T follicular helper cell (primary cell): ENCODE measurements around the gene ICA1.
"Not testable (repeated sequence)": the region's sequence is repeated elsewhere in the genome, so short reads cannot be mapped to it uniquely, and the experiment has no call there.

ENCODE experiments used
- DNase-seq: peaks from one replicate; pipeline ENCODE4 v3.0.0-alpha.2; 2020; ENCODE audit warnings: low read depth
- total RNA-seq, 2 experiments: gene quantifications; one replicate each; lab custom pipeline; 2026; lab: John Stamatoyannopoulos, UW

The ICA1 gene
- 0.13 to 1.1 reads per million in 2 experiments for total RNA-seq

DNA sequence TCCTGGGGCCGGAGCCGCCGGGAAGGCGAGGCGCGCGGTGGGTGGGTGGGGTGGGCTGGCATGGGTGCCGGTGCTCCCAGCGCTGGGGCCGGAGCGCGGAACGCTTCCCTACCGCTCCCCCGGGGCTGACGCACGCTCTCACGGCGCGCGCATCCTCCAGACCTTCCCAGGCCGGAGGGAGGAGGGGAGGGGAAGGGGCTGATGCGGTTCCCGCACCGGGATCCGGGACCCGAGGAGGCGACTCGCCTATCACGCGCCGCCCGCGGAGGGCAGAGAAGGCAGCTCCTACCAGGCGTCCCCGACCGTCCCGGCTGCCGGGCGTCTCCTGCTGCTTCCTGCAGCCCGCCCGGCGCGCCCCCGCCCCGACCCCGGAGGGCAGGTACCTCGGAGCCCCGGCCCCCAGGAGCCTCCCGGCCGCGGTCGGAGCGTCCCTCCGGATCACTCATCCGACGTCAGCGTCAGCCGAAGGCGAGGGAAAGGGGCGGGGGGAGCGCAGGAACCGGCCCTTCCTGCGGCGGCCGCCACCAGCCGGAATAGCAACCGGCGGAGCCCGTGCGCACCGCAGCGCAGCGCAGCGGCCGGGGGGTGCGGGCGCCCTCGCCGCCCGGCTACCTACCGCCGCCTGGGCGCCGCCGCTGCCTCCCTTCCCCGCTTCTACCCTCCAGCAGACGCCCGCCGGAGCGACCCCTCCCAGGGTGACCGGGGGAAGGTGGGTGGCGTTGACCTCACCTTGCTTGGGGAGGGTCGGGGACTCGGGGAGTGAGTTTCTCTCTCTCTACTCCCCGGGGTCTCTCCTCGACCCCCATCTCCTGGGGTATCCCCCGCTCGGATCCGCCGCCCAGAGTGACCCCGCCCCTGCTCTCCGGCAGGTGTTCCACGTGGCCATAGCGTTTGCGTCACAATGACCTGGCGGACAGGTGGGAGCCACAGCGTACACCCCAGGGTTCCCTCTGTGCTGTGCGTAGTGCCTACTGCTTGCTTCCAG lies at the start of gene ICA1:
ICA1 (minus strand) TSS at position 457 of the 985 bp plus-strand sequence. CDS start 26,241 bp downstream, outside the sequence.
- DNase-seq: no peak

DNA sequence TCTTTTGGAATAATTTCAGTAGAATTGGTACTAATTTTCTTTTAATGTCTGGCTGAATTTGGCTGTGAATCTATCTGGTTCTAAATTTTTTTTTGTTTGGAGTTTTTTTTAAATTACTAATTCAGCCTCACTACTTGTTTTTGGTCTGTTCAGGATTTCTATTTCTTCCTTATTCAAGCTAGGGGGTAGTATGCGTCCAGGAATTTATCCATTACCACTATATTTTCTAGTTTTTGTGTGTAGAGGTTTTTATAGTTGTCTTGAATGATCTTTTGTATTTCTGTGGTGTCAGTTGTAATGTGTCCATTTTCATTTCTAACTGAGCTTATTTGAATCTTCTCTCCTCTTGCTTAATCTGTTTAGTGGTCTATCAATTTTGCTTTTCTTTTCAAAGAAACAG lies 48.9 kb upstream of the ICA1 start:
- DNase-seq: no peak

DNA sequence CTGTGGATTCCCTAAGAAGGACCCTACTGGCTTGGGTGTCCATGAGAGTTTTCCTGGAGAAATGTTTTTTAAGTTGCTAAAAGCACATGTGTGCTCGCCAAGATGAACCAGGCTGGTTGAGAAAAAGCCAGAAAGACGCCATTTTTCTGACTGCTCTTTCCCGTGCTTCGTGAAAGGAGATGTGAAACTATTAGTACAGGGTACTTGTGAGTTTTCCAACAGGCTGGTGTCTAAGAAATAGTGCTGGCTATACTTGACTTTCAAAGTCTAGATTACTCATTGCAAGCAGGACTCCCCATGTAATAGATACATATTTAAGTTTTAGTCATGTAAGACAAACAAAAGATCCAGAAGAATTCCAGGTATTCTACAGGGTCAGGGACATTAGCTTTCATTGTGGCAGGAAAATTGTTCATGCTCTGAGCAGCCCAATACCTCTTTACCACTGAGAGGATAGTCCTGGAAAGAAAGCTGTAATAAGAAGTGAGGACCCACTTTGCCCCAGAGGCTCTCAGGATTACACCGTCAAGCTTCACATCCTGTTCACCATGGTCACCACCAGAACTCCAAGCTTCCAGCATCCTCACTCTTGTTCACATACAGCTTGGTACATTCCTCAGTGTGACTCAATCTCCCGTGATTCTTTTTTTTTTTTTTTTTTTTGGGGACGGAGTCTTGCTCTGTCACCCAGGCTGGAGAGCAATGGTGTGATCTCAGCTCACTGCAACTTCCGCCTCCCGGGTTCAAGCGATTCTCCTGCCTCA lies 43.8 kb upstream of the ICA1 start:
- DNase-seq: no peak

DNA sequence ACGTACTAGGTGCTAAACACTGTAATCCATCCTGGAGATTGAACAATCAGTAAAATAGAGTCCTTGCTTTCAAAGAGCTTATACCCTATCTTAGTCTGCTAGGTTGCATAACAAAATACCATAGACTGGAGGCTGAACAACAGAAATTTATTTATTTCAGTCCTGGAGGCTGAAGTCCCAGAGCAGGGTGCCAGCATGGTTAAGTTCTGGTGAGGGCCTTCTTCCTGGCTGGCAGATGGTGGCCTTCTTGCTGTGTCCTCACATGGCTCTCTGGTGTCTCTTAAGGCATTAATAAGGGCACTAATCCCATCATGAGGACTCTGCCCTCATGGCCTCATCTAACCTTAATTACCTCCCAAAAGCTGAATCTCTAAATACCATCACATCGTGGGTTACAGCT lies 43.1 kb upstream of the ICA1 start:
- DNase-seq: no peak

DNA sequence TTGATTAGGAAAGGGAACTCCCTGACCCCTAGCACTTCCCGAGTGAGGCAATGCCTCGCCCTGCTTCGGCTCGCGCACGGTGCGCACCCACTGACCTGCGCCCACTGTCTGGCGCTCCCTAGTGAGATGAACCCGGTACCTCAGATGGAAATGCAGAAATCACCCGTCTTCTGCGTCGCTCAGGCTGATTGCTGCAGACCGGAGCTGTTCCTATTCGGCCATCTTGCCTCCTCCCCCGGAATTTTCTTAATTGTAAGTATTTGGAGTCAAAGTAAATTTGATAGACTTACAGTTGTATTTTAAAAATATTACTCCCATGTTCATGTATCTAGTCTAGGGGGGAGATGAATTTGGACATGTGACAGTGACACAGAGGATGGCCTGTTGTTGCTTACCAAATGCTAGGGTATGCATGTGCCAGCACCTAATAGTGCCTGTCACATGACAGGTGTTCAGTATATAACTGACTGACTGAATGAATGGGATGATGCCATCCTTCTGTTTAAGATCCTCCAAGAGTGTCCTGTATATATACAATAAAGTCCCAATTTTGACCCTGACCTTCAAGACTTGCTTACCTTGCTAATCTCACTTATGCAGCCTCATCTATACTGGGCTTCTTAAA lies 42.0 kb upstream of the ICA1 start:
- no peak for DNase-seq

DNA sequence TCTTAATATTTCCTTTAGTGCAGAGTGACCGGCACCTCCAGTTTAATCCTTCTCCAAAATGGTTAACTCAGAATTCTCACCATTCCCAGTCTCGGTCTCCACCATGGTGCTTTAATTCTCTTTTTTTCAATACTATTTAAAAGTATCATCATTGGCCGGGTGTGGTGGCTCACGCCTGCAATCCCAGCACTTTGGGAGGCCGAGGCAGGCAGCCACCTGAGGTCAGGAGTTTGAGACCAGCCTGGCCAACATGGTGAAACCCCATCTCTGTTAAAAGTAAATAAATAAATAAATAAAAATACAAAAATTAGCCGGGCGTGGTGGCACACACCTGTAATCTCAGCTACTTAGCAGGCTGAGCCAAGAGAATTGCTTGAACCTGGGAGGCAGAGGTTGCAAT lies 35.1 kb upstream of the ICA1 start:
- DNase-seq: not testable (repeated sequence)

DNA sequence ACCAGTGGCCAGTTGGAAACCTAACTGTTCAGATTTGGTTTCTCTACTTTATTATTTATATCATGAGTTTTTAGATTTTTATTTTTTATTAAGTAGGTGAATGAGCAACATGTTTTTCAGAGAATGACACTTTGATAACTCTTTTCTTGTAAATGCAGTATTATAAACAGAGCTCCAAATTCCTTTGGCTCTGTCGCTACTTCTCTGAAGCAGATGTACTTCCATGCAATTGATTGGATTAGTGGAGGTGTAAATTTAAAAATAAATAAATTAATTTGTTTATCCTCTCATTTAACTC lies 34.3 kb upstream of the ICA1 start:
- no peak for DNase-seq

DNA sequence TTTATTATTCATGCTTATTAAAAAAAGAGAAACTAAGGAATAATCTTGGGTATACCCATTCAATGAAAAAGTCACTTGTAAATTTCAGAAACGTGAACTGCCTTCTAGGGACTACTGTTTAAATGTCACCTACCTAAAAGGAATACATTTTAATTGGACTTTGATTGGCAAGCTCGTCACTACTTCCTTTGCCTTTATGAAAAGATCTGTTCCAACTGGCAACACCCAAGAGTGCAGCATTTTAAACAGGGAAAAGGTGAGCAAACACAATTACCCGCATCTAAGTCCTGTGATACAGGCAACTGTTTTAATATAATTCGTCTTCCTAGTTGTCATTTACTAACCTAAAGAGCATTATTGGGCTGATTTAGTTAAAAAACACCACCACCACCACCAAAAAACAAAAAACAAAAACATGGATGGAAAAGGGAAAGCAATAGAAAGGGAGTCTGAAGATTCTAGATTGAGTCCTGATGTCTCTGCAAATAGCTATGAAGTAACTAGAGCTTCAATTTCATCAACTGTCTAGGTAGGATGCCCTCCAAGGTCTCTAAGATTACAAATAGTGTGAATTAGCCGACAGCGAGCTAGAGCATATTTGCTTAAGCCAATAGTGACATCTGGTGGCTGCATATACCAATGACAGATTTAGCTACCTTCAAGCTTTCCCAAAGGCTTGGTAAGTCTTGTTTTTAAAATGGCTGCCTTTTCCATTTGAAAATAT lies 33.8 kb upstream of the ICA1 start:
- no peak for DNase-seq

DNA sequence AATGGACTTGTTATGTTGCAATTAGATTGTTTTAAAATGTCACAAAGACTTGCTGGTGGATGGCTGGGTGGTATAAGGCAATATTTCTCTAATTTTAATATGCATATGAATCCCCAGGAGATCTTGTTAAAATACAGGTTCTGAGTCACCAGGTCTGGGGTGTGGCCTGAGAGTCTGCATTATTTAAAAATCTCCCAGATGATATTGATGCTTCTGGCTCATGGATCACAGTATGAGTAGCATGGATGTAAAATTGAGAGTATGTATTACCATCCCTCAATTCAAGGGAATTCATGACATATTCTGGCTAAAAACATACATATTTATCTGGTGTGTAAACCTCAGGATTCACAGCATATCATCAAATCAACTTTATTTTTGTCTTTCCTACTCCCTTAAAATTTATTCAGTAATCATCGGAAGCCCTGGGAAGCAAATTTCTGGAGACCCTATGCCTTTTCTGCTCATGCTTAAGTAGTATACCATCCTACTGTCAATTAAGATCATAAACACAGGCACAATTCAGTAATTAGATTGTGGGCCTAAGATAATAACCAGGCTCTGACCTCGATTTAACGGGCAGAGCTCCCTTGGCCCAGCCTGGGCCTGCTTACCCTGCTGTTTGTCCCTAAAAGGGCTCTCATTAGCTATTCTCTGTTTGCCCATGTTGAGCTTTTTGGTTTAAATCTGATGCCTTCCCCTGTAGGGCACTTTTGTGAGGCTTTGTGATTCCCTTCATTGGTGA lies 29.6 kb upstream of the ICA1 start:
- no peak for DNase-seq

DNA sequence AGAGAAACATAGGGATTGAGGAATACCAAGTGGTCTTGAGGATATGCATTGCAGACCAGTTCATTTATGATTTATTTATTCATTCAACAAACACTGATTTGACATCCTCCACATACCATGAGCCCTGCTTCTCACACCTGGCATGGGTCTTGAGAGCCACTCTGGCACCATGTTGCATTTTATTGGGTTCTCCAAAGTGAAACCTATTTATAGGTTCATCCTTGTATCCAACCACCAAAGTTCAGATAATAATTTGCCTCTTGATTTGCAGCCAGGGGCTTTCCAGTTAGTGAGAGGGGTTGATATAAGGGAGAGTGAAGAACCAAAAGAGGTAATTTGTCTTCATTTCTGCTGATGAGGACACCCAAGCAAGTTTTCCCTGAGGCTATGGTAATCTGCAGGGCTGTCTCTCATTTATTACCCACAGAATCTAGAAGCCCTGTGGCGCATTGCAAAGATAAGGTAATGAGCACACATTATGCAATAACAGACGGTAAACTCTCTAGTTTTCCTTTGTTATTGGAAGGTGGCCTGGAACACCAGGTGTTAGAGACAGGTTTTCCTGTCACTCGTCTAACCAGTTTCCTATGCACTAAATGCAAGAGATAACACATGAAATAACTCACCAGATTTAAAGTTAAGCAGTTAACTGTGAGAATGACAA lies 28.8 kb upstream of the ICA1 start:
- DNase-seq: no peak

DNA sequence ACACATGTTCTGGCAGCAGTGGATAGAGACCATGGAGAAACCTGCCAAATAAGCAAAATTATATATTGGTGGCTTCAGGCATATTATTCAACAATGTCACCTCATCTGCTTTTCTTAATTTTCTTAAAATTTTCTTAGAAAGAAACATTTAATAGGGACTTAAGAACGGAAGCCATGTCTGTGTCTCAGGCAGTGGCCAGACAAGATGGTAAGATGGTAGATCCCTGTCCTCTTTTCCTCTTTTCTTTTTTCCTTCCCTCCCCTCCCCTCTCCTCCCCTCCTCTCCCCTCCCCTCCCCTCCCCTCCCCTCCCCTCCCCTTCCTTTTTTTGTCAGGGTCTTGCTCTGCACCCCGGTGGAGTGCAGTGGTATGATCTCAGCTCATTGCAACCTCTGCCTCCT lies 24.2 kb upstream of the ICA1 start:
- no peak for DNase-seq

DNA sequence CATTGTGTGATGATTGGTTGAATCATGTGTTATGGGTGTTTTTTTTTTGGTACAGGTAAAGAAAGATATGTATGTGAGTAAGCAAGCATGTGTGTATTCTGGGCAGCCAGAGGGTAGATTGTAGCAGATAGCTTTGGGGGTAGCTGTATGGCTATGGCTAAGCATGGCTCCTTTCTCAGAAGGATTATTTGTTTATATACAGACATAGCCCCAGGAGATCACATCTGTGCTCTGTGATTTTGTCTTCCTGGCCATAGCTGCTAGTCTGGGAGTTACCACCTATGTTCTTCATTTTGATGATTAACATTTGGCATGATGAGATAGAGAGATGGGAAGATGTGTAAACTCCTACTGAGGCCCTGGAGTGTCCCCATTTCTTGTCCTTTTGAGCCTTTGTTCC lies 23.2 kb upstream of the ICA1 start:
- DNase-seq: no peak

DNA sequence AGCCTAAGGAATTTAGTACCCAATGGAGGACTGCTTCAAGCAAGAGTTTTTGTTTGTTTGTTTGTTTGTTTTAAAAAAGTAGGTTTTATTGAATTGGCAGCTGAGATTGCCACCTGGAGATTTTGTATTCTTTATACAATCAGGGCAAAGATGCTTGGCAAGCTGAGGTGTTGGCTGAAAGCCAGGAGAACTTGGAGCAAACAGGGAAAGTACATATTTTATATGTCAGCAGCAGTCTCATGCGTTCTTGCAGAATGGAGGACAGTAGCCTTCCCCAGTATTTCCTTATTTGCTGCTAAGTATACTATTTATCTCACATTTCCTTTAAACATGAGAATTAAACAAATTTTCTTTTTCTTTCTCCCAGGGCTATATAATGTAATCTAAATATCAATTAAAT lies 22.6 kb upstream of the ICA1 start:
- no peak for DNase-seq

DNA sequence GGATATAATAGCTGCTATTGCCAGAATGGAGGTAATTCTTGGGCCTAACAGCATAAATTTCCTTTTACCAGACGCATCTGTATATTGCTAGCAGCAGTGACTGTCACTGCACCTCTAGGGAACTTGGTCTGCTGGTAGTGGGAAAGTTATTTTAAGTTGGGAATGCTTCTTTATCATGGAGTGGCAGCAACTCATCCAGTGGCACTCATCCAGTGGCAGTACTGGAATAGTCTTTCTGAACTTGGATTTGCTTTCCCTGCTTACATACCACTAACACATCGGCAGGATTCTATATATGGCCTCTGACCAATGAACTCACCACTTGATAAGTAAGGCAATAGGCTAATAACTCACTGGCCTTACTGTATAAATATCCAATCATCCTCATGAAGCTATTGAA lies 22.0 kb upstream of the ICA1 start:
- no peak for DNase-seq

DNA sequence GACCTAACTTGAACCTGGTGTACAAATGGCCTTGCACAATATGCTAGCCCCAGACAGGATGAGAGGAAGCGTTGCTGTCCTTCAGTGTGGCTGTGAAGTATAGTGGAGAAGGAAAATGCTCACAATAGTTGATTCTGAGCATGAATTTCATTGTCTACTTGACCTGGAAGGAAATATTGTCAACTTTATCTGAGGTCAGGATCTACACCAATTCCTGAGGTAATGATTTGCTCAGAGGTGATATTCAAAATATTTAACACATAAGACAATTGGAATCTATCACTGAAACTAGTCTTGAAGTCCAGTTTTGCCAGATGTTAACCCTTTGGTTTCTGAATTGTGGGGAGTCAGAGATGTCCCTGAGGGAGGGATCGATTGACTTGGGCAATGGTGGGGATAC lies 20.9 kb upstream of the ICA1 start:
- DNase-seq: no peak

DNA sequence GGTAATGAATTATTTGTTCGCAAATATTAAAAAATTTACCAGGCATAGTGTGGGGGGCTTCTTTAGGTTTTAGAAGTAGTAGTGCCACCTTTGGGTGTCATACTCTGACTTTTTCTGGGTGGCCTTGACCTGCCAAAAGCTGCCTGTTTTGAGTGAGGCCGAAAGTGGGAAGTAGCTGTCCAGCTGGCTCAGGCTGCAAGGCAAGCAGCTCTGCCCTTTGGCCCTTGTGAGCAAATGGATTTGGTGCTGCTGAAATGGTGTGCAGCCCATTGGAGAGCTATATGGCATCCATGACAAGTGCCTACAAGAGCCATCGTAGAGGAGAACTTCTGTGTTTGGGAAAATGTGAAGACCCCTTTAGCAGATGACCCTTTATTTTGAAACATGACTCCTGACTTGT lies 20.2 kb upstream of the ICA1 start:
- DNase-seq: no peak

DNA sequence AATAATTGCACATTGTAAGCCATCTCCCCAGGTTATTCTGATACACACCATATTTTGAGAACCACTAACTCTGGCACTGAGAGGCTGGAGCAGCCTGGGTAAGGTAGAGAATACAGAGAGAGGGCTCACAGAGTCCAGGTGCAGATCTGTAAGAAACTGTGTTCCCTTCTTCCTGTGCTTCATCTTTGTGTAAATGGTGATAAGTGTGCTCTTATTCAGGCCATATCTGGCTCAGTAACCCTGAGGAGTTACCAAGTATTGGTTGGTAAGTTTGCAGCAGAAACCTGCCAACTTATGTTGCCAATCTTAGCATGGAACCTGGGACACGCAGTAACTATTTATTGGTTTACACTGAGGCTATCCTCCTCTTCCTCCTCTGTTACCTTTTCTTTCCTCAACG lies 16.2 kb upstream of the ICA1 start:
- DNase-seq: no peak

DNA sequence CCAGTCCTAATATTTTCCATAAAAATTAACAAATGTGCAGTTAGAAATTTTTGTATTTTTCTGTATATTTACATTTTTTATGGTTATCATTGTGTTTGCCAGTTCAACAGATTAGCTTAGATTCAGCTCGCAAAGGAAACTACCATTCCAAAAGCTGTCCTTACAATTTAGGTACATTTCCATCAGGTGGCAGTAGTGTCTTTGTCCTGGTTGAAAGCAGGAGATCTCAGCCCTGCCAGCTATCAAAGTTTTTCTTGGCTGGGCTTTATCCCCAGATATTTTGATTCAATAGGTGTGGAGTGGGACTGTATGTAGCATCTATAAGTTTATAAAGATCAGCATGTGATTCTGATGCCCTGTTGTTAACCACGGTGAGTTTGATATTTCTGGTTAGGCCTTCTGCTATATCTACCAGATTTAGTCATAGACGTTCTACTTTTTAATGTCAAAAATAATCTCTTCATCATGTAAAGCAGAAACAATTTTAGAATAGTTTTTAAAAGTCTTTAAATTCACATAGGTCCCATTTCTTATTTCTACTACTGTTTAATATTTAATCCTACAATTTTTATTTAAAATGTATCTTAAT lies 15.5 kb upstream of the ICA1 start:
- no peak for DNase-seq

DNA sequence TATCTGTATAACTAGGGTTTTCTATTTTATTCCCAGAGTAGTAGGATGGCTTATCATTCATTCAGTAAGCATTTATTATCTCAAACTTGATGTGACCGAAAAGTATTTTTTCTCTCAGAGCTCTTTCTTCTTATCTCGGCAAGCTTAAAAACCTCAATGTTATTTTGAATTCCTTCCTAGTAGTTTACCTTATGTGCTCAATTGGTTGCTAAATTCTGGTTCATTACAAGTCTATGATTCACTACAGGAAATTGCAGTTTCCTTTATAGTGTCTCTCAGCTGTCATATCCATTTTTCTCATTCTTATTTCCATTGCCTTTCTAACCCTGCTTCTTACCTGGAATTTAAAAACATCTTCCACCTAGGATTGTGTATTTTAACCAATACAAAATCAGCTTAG lies 12.6 kb upstream of the ICA1 start:
- no peak for DNase-seq

DNA sequence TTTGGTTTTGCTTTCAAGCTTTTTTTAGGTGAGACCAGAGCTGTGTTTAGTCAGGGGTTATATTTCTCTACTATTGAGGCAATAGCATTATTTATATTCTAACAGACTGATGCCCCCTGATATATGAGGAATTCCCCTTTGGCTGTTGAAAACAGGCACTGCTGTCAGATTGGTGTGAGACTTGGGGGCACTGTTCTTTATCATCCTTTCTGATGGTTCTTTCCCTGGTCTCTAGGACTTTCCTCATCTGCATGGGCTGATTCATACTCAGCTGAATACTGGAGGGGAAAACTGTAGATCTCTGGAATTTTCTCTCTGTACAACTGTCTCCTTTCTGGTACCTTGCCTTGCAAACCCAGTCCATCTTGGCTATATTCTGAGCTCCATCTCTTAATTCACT lies 10.0 kb upstream of the ICA1 start:
- no peak for DNase-seq
